HG02884 (cell line): Measurements from ENCODE around the gene RAB6B.

Source experiments
- ATAC-seq: cut with Tn5 transposase; IDR thresholded peaks from one replicate; pipeline ENCODE4 v1.9.1; 2021; ENCODE audit warnings: mild to moderate bottlenecking, moderate library complexity; ENCODE audit not compliant: unreplicated experiment

Gene RAB6B

DNA sequence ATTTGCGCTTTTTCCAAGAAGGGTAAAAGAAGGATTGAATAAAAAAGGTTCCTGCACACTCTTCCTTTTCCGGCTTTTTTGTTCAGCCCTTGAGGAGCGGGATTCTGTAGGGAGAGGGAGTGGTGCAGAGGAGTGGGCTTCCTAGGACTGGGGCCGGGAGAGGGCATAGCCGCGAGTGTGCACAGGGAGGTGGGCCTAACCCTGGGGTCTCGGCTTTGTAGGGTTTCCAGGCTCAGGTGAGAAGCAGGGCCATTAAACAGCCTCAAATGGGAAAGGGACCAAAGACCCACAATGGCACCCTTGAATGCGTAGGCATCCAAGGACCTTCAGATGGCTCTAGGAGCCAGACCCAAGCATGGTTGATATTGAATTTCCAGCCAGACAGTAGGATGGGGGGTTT, 35.4 kb upstream of the RAB6B start:
- no peak for ATAC-seq

DNA sequence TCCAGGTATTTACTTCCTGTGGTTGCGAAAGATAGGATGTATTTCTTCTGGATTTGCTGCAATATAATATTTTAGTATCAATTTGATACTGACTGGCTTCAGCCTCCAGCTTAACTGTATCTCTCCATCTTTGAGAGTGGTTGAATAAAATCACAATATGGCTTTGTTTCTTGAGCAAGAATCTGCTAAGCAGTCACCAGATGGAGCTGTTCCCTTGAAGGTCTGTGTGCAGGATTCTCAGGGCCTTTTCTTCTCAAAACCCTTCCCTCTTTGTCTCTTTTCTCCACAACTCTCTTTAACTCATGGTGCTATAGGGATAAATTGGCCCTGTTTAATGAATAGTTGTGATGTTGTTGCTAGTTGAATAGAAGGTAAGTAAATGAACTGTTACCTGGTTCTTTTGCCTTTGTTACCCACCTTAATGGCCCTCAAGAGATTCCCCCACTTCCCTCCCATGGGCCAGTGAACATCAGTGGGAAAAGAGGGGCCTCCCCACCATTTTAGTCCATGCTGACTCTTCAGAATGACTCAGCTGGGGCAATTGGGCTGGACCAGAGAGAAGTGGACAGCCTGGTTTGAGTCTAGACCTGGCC, 34.8 kb upstream of the RAB6B start:
- no peak for ATAC-seq

DNA sequence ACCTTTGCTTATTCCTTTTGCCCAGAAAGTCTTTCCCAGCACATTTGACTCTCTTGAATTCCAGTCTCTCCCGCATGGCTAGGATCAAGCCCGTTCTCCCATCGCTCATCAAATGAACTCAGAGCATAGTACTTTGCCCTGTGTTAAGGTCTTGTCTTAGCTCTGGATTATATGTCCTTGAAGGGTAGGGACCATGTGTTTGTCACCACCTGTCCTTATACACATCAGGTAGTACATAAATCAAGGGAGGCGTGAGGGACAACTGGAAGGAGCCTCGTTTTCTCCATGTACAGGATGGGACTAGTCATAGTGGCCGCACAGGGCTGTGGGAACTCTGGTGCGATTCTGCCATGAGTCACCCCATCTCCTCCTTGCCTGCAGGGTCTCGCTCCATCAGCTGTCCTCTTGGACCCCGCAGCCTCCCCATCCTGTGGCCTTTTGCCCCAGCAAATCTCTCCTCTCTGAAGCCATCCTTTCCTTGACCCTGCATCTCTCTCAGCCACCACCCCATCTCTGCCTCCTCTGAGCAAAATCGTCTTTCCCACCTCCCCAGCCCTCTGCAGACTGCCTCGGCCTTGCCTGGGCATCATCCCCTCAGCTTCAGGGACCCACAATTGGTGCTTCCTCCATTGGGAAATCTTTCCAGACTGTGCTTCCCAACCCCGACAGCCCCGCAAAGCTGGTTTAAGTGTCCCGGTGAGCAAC, 33.4 kb upstream of the RAB6B start:
- no peak for ATAC-seq

DNA sequence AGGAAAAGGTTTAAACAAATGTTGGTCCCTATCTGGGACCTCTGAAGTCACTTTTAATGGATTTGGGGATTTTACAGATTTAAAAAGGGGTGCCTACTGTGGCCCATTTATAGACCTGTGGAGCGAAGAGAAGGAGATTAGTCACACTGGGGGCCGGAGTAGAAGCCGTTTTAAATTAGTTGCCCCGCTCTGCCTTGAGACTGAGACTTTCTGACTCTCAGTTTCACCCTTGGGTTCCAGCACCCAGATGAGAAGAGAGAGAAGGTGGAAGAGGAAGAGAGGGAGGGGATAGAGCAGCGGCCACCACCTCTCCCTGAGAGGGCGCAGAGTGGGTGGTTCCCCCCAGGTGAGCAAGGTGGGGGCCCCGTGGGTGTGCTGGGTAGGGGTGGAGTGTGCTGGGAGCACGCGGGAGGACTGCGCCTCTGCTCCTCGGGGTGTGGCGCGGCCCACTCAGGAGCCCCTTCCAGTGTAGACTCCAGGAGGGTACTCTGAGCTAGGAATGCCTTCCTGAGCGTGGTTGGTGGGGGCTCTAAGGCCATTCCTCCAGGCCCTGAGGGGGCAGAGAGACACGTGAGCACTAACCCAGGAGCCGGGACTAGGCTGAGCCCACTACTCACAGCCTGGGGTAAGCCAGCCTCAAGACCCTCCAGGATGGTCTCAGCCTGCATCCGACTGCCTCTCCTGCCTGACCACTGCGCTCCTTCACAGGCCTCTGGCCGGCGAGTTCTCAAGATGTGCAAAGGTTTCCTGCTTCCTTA, 32.6 kb upstream of the RAB6B start:
- no peak for ATAC-seq

DNA sequence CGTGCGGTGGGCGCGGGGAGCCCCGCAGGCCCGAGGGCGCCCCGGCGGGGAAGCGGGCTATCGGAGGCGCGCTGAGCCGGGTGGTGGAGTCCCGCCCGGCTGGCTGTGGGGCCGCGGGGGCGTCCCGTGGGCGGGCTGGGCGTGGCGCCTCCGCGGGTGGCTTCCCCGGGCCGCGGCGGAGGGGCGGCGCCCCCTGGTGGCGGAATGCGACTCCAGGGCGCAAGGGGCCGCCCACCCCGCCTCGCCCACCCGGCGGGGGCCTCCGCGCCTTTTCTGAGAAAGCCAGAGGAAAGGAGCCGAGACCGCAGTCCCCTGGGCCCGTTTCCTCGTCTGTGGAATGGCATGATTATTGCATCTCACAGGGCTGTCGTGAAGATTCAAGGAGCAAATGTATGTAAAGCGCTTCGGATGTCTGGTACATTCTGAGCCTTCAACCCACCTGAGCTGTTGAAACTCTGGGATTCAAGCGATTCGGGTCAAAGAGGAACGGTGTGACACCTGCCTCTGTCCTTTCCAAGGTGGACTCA, 31.9 kb upstream of the RAB6B start:
- ATAC-seq, result peak; percentile 57

DNA sequence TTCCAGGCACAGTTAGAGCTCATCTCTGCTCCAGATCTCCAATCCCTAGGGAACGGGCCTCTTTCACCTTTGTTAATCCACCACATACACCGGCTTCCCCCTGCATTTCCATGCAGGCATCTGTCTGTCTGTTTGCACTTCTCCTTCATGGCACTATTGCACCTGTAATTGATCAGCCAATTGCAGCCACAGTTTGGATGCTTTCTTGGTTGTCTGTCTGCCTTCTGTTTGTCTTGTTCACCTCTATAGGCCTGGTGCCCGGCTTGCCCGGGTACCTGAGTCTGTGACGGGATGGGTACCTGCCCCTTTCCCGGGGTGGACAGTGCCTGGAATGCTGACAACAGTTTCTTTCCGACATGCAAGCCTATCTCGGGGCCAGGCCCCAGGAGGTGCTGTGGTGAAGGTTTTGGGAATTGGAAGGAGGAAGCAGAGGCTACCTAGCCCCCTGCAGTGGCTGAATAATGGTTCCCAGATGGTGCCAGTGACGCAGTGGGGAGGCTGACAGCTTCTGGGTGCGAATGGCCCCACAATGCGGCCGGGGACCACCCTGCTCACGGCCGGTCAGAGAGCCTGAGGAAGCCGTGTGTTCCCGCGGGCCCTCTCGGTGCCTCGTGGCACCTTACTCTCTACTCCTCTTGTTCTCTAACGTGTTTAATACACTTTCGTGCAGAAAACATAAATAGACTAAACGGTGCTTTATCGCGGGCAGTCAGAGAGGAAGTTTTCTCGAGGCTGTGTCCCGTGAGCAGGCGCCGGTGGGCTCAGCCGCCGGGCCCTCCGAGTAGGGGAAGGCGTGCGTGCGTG, 31.3 kb upstream of the RAB6B start:
- ATAC-seq, result no peak

DNA sequence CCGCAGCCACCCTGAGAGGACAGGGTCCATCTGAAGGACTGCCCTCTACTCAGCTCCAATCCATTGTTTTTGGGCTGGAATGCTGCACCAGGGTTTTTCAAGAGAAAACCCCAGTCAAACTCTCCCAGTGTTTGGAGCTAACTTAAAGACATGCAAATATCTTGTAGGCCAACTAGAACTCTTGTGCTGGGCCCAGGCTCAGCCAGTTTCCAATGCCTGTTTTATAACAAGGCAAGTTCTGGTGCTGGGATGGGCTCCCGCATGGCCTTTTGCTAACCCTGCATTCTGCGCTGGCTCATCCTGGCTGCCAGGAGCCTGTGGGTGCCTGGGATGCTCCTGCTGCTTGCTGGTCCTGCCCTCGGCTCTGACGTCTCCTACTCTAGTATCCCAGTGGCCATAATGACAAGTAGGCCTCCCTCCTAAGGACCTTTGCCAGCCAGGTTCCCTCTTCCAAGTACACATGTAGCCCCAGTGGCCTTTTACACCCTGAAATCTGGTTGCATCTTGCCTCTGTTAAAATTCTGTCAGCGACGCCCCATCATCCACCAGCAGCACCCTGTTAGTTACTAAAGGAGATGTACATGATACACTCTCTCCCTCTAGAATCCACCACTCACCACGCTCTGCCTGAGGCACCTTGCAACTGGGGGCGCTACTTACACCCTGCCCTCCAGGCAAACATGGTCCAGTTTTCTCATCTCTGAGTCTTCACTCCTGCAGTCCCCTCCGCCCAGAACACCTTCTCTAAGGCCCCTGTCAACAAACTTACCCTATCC, 30.5 kb upstream of the RAB6B start:
- ATAC-seq, result no peak

DNA sequence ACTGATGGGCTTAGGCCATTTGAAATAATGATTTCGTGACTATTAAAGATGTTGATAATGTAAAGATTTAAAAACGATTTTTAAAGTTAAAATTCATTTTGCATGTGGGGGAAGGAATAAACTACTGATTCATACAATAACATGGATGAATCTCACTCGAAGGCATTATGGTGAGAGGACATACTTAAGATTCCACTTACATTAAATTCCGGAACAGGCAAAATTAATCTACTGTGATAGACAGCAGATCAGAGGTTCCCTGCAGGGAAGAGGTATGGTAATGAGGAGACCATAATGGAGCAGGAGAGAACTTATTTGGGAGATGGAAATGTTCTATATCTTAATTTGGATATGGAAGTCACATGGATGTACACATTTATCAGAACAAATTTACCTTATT, 28.4 kb upstream of the RAB6B start:
- no peak for ATAC-seq

DNA sequence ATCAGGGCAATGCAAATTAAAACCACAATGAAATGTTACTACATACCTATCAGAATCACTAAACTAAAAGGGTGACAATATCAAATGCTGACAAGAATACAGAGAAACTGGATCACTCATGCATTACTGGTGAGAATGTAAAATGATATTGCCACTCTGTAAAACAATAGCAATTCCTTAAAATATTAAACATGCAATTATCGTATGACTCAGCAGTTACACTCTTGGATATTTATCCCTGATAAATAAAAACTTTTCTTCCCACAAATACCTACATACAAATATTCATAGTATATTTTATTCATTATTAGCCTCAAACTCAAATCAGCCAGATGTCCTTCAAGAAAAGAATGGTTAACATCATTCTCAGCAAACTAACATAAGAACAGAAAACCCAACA, 25.9 kb upstream of the RAB6B start:
- no peak for ATAC-seq

DNA sequence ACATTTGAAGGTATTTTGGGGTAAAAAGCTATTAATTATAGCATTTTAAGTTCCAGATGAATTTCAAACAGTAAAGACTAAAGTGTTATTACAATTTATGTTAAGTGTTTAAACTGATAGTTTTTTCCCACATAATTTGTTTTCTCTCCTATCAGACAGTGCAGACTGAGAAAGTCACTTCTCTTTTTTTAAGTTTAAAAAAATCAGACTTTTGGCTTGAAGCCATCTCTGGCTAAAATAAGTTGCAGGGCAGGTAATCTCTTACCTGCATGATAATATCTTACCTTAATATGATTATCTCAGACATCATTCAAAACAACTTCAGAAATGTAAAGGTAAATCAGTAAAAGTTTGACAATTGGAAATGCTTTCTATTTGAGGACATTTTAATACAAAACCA, 21.5 kb upstream of the RAB6B start:
- ATAC-seq, result no peak

DNA sequence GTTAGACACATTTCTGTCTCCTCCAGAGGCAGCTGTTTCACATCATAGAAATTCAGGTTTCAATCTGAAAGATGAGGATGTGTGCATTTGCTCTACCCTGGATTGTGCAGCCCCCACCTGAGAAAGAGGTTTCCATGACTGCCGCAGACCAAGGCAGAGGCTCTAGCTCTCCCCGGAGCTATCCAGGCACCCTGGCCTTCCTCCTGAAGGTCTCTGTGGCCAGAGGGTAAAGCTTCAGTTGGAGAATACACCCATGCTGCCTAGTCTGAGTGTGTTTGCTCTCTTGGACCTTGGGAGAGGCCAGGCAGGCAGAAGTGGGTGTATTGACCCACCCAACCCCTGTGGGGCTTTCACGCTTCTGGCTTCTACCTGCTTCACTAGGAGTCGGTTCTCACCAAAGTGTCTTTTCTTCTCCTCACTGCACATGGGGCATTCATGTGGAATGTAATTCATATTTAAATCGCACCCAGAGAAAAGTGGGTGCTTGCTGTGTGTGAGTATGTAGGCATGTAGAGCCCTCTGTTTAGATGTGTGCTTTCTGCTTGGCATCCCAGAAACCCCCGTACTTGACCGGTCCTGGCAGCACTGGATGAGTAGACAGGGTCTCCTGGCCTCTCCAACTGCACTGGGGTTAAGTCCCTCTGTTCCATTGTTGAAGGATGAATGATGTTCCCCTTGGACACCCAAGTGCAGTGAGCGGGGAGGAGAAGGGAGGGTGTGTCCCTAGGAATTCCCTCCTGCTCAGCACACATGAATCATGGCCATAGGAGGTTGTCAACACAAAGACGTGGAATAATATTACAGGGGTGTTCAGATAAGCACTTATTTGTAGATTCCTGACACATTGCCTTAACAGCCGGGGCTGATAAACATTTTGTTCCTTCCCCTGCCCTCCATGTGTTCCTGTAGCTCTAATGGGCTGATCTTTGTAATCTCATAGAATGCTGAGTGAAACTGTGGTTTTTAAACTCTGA, 20.3 kb upstream of the RAB6B start:
- no peak for ATAC-seq

DNA sequence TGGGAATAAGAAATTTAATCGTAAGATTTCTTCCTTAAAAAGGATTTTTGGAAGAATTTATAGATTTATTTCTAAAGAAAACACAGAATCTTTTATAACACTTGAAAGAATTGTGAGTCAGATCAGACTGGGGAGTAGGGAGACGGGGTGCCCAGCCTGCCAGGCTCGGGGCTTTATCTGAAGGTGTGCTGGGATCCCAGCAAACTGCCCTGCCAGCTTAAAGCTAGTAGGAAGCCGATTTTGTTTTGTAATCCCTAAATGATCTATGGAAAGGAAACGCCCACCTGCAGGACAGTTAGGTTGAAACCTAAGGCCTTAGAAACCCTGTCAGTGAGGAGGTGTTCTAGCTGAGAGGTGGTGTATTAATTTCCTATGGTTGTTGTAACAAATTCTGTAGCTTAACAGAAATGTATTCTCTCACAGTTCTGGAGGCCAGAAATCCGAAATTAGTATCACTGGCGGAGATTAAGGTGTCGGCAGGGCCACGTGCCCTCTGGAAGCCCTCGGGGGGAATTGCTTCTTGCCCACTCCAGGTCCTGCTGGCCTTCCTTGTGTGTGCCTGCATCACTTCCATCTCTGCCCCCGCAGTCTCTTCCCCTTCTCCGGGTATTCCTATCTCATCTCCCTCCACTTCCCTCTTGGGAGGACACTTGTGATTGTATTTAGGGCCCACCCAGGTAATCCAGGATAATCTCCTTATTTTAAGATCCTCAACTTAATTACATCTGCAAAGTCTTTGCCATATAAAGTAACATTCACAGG, 19.3 kb upstream of the RAB6B start:
- no peak for ATAC-seq

DNA sequence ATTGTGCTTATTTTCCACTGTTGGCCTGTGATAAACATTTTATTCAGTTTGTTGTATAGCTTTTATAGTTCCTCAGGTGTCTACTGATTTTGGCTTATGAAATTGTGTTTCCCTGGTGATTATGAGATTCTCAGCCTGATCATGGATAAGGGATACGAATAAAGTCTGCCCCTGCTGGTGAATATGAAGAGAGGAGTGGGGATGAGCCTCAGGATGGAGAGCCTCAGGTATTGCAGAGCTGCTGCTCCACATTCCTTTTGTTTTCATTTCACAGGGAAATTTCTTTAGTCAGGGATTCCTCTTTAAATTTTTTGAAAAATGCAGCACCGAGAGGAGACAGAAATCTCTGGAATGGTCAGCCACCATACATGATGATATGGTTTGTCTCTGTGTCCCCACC, 14.7 kb upstream of the RAB6B start:
- no peak for ATAC-seq

DNA sequence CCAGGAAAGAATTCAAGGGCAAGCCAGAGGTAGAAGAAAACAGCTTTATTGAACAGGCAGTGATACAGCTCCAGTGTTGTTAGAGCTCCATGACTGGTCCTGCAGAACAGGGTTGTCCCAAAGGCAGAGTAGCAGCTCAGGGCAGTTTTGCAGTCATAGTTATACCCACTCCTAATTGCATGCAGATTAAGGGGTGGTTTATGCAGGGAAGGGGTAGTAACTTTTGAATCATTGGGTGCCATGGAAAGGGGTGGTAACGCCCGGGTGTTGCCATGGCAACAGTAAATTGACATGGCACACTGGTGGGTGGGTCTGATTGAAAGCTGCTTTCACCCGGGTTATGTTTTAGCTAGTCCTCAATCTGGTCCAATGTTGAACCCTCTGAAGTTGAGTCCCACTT, 9.7 kb upstream of the RAB6B start:
- ATAC-seq, result no peak

DNA sequence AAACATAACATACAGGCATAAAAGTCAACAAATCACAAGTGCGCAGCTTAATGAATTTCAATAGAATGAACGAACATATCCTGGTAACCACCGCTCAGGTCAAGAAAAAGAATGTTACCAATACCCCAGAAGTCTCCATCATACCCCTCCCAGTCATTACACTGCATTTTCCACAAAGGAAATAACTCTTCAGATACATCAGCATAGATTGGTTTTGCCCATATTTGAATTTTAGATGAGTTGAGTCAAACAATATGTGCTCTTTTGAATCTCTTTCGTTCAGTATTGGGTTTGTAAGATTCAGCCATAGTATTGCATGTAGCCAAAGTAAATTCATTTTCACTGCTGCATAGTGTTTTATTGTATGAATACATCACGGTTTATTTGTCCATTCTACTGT, 6.2 kb upstream of the RAB6B start:
- no peak for ATAC-seq

DNA sequence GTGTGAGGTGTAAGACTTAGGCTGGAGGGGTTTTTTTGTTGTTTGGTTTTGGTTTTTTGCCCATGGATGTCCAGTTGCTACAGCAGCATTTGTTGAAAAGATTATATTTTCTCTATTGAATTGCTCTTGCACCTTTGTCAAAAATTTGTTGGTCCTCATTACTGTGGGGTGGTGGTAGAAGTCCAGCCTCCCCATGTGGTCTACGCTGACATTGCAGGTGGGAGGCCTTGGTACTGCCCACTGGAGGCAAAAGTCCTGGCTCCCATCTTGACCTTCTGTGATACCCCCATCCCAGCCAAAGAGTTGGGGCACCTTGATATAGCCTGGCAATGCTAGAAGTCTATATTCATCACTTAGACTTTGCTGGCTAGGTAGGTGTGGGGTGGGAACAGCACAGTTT, 5.4 kb upstream of the RAB6B start:
- no peak for ATAC-seq

DNA sequence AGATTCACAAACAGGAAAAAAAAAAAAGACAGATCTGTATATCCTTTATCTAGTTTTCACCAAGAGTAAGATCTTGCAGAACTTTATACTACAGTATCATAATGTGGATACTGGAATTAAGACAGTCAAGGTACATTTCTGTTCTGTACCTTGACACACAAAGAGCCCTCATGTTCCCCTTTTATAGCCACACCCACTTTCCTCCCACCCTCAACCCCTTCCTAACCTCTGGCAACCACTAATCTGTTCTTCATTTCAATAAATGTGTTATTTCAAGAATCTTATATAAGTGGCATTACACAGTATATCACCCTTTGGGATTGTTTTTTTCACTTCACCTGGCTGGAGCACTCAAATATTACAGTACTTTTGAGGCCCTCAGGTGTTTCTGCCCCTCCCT, 3.6 kb upstream of the RAB6B start:
- no peak for ATAC-seq

DNA sequence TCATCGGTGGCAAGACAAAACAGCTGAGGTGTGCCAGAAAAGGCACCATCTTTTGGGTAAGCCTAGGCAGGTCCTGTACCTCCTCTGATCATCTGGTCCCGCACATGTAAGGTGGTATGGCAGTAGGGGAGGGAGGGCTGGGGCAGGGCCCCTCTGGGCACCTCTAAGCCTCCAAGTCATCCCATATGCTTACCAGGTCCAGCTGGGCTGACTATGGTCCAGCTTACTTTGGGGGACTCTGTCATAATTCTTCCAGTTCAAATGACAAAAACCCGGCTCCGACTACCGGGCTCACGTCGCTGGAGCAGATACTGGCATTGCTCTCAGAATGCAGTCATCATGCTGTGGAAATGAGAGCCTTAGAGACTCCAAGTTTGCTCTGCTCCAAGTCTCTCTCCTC, 1.9 kb upstream of the RAB6B start:
- no peak for ATAC-seq
